H9 (cell line): ENCODE measurements around the gene PDE2A. TPM values are rescaled to one million over a fixed set of nuclear protein-coding genes. Genes with fewer than 3 reads are reported as not detected.

ENCODE experiments used
- DNase-seq: peaks from one replicate; pipeline ENCODE4 v3.0.0-alpha.2; 2017
- H2AFZ ChIP-seq: one replicate; pipeline ENCODE4 v1.6.1; 2013; ENCODE audit warnings: mild to moderate bottlenecking, low read length, control low read depth, moderate library complexity
- H2AK5ac ChIP-seq: 2 replicates; pipeline ENCODE4 v1.6.1; 2013; ENCODE audit warnings: low read length, control low read depth, mixed read lengths; ENCODE audit not compliant: insufficient read length
- H2BK120ac ChIP-seq: one replicate; pipeline ENCODE4 v1.6.1; 2013; ENCODE audit warnings: low read depth, mild to moderate bottlenecking, low read length, control low read depth, inconsistent platforms; ENCODE audit not compliant: poor library complexity, severe bottlenecking
- H2BK12ac ChIP-seq: 2 replicates; pipeline ENCODE4 v1.6.1; 2013; ENCODE audit warnings: low read length, control low read depth, mixed read lengths, low read depth; ENCODE audit not compliant: insufficient read length
- H2BK15ac ChIP-seq: 2 replicates; pipeline ENCODE4 v1.6.1; 2013; ENCODE audit warnings: low read depth, low read length, control low read depth
- H2BK20ac ChIP-seq: one replicate; pipeline ENCODE4 v1.6.1; 2013; ENCODE audit warnings: low read depth, mild to moderate bottlenecking, low read length, control low read depth, inconsistent platforms; ENCODE audit not compliant: poor library complexity, severe bottlenecking
- H2BK5ac ChIP-seq: 2 replicates; pipeline ENCODE4 v1.6.1; 2013; ENCODE audit warnings: low read length, control low read depth, mixed read lengths; ENCODE audit not compliant: insufficient read length
- H3K14ac ChIP-seq: 2 replicates; pipeline ENCODE4 v1.6.1; 2013; ENCODE audit warnings: low read length, control low read depth; ENCODE audit not compliant: insufficient read depth
- H3K18ac ChIP-seq: 2 replicates; pipeline ENCODE4 v1.6.1; 2013; ENCODE audit warnings: low read depth, mild to moderate bottlenecking, mixed read lengths, low read length, control low read depth; ENCODE audit not compliant: insufficient read length
- H3K23ac ChIP-seq: 2 replicates; pipeline ENCODE4 v1.6.1; 2013; ENCODE audit warnings: low read length, control low read depth, mixed read lengths, low read depth; ENCODE audit not compliant: insufficient read length
- H3K23me2 ChIP-seq: 2 replicates; pipeline ENCODE4 v1.6.1; 2013; ENCODE audit warnings: low read depth, mild to moderate bottlenecking, mixed read lengths, low read length, control low read depth; ENCODE audit not compliant: insufficient read length, poor library complexity, severe bottlenecking
- H3K27ac ChIP-seq: 2 replicates; pipeline ENCODE4 v1.5.1; 2013; ENCODE audit warnings: low read length, control low read depth, mixed read lengths, low read depth; ENCODE audit not compliant: insufficient read length
- H3K27me3 ChIP-seq: 2 replicates; pipeline ENCODE4 v1.6.1; 2013; ENCODE audit warnings: low read length, control low read depth, inconsistent platforms; ENCODE audit not compliant: insufficient read depth
- H3K4ac ChIP-seq: 2 replicates; pipeline ENCODE4 v1.6.1; 2013; ENCODE audit warnings: low read depth, mild to moderate bottlenecking, control low read depth, inconsistent platforms, low read length, moderate library complexity
- H3K4me1 ChIP-seq: 2 replicates; pipeline ENCODE4 v1.6.1; 2013; ENCODE audit warnings: low read length, control low read depth, inconsistent platforms; ENCODE audit not compliant: insufficient read depth
- H3K4me2 ChIP-seq: 2 replicates; pipeline ENCODE4 v1.6.1; 2013; ENCODE audit warnings: low read length, control low read depth, mixed read lengths; ENCODE audit not compliant: insufficient read length, insufficient read depth
- H3K56ac ChIP-seq: 2 replicates; pipeline ENCODE4 v1.6.1; 2013; ENCODE audit warnings: low read depth, mild to moderate bottlenecking, mixed read lengths, low read length, control low read depth; ENCODE audit not compliant: insufficient read length
- H3K79me1 ChIP-seq: 2 replicates; pipeline ENCODE4 v1.6.1; 2013; ENCODE audit warnings: low read depth, mild to moderate bottlenecking, moderate library complexity, low read length, control low read depth, inconsistent platforms; ENCODE audit not compliant: insufficient read depth, poor library complexity, severe bottlenecking
- H3K79me2 ChIP-seq: 2 replicates; pipeline ENCODE4 v1.6.1; 2013; ENCODE audit warnings: low read length, control low read depth, inconsistent platforms; ENCODE audit not compliant: insufficient read depth
- H3K9ac ChIP-seq: 2 replicates; pipeline ENCODE4 v1.6.1; 2013; ENCODE audit warnings: low read length, control low read depth, mixed read lengths; ENCODE audit not compliant: insufficient read length; ENCODE audit errors: extremely low read depth
- H3K9me3 ChIP-seq: one replicate; pipeline ENCODE4 v1.6.1; 2013; ENCODE audit warnings: low read depth, low read length, inconsistent platforms; ENCODE audit not compliant: control insufficient read depth
- H3T11ph ChIP-seq: one replicate; pipeline ENCODE4 v1.6.1; 2013; ENCODE audit warnings: mild to moderate bottlenecking, low read length, control low read depth, inconsistent platforms
- H4K20me1 ChIP-seq: one replicate; pipeline ENCODE4 v1.6.1; 2013; ENCODE audit not compliant: control insufficient read depth, insufficient read length, insufficient read depth
- H4K5ac ChIP-seq: 2 replicates; pipeline ENCODE4 v1.6.1; 2013; ENCODE audit warnings: low read depth, mild to moderate bottlenecking, mixed read lengths, low read length, control low read depth; ENCODE audit not compliant: insufficient read length
- H4K8ac ChIP-seq: replicated peaks from 2 replicates; pipeline ENCODE4 v1.6.1; 2013; ENCODE audit warnings: low read length, control low read depth, mixed read lengths, low read depth; ENCODE audit not compliant: insufficient read length
- H4K91ac ChIP-seq: 2 replicates; pipeline ENCODE4 v1.6.1; 2013; ENCODE audit warnings: low read depth, mild to moderate bottlenecking, moderate library complexity, mixed read lengths, low read length, control low read depth; ENCODE audit not compliant: insufficient read length
- H3K27ac Mint-ChIP-seq, 3 experiments: 2 replicates in 2 of 3; 3 replicates in 1 of 3; pipeline ENCODE4 v1.8.0; 2020 to 2021; ENCODE audit warnings: mixed read lengths in 3 of 3, mild to moderate bottlenecking in 1 of 3, moderate library complexity in 1 of 3
- H3K27me3 Mint-ChIP-seq: 2 replicates; pipeline ENCODE4 v1.8.0; 2021; ENCODE audit warnings: low read depth, mild to moderate bottlenecking, moderate library complexity, mixed read lengths
- H3K36me3 Mint-ChIP-seq, 3 experiments: 2 replicates in 2 of 3; 3 replicates in 1 of 3; pipeline ENCODE4 v1.8.0; 2020 to 2021; ENCODE audit warnings: low read depth in 3 of 3, mixed read lengths in 3 of 3; ENCODE audit not compliant: insufficient read depth in 1 of 3
- H3K4me1 Mint-ChIP-seq, 2 experiments: 2 replicates each; pipeline ENCODE4 v1.8.0; 2020; ENCODE audit warnings: mixed read lengths in 2 of 2
- H3K4me3 Mint-ChIP-seq, 2 experiments: 2 replicates in 1 of 2; 3 replicates in 1 of 2; pipeline ENCODE4 v1.8.0; 2020 to 2021; ENCODE audit warnings: mild to moderate bottlenecking in 2 of 2, mixed read lengths in 2 of 2, moderate library complexity in 1 of 2
- H3K9me3 Mint-ChIP-seq, 2 experiments: 2 replicates in 1 of 2; 3 replicates in 1 of 2; pipeline ENCODE4 v1.8.0; 2020; ENCODE audit warnings: mild to moderate bottlenecking in 2 of 2, mixed read lengths in 2 of 2, moderate library complexity in 1 of 2
- CTCF ChIP-seq: fragments of 200-600 bp; sonication (generic); conservative IDR thresholded peaks from 3 replicates; pipeline ENCODE4 v1.8.0; 2021; ENCODE audit warnings: antibody characterized with exemption, mild to moderate bottlenecking
- WGBS: extraction: QIAGEN DNeasy Blood & Tissue Kit; methylation state at CpG from one replicate; pipeline ENCODE4 v1.1.7; 2013; ENCODE audit warnings: missing lambda C conversion rate, low lambda C conversion rate, mixed read lengths; ENCODE audit not compliant: insufficient read length; ENCODE audit errors: extremely low coverage; 5-methylcytosine and 5-hydroxymethylcytosine counted together
- total RNA-seq: library from RNA; stranded (reverse); gene quantifications from 2 replicates; pipeline ENCODE4 v1.2.1, GENCODE V29; 2021

Gene PDE2A
- total RNA-seq, 1 experiment from 2014 or later: 3.4 TPM

- no peaks in the 10 kb centered on the region for H3K27me3 ChIP-seq
- no peak overlapping the region for H4K5ac ChIP-seq
- Mint-ChIP-seq H3K27me3 (no peaks in the 10 kb centered on the region), H3K4me1 (peaks cover 49 to 60% of the 10 kb centered on the region in 2 experiments), H3K4me3 (no peak overlapping the region; a peak in 2 of 5 replicates), H3K27ac (peak overlapping the region in 2 of 3 experiments; percentile 24 to 29; a peak in 3 of 7 replicates), H3K36me3 (peaks cover 19 to 55% (median 44%) of the 10 kb centered on the region in 3 experiments), H3K9me3 (no peaks in the 10 kb centered on the region)
- no peak overlapping the region for H4K91ac ChIP-seq
- H2BK20ac ChIP-seq: no peak overlapping the region
- no peak overlapping the region for H2BK12ac ChIP-seq
- H3K27ac ChIP-seq: no peak overlapping the region
- H3K79me2 ChIP-seq: no peaks in the 10 kb centered on the region
- H3K23me2 ChIP-seq: peaks cover 3% of the 10 kb centered on the region
- H4K8ac ChIP-seq: no peak overlapping the region
- no peak overlapping the region for H3K18ac ChIP-seq
- H2BK5ac ChIP-seq: no peak overlapping the region
- H3K4me2 ChIP-seq: no peak overlapping the region
- no peak overlapping the region for H3K9ac ChIP-seq
- H3K23ac ChIP-seq: no peak overlapping the region
- H3K56ac ChIP-seq: no peak overlapping the region
- no peak overlapping the region for H3K4ac ChIP-seq
- no peak overlapping the region for H2BK120ac ChIP-seq
- no peak for DNase-seq
- TF ChIP-seq CTCF: no peak
- no peak overlapping the region for H3K14ac ChIP-seq
- peaks cover 5% of the 10 kb centered on the region; the same call in 1 of the 2 replicates for H3K4me1 ChIP-seq
- H2BK15ac ChIP-seq: no peak overlapping the region
- H3T11ph ChIP-seq: no peak overlapping the region
- no peaks in the 10 kb centered on the region for H3K9me3 ChIP-seq
- no peak overlapping the region for H2AFZ ChIP-seq
- no CpG with 5 or more reads among the region's 4 CpGs for WGBS
- peaks cover 4% of the 10 kb centered on the region for H4K20me1 ChIP-seq
- H3K79me1 ChIP-seq: no peaks in the 10 kb centered on the region
- H2AK5ac ChIP-seq: no peak overlapping the region
Measured at GRCh38 chr11:72704783-72705265, 30.6 kb upstream of the PDE2A start.
